GM12892 (cell line): ENCODE results near the gene HERC5.
"Not testable (repeated sequence)": the region's sequence is repeated elsewhere in the genome, so short reads cannot be mapped to it uniquely, and the experiment has no call there.

ENCODE experiments used
- POLR2A ChIP-seq: IDR thresholded peaks from 2 replicates; pipeline ENCODE4 v1.6.1; 2011; ENCODE audit warnings: low read depth, low read length, control low read depth
- POLR2AphosphoS5 ChIP-seq: IDR thresholded peaks from 2 replicates; pipeline ENCODE4 v1.6.1; 2011; ENCODE audit warnings: low read depth, low read length, control low read depth

GRCh38 chr4:88539322-88540068 is 82.6 kb downstream of the HERC5 start:
- TF ChIP-seq POLR2AphosphoS5, POLR2A: not testable (repeated sequence)
